Measurements from ENCODE around the gene PPP1R12C.
A peak's percentile ranks its signal among the peaks of the same experiment; 100 is the strongest.

The PPP1R12C gene

GRCh38 chr19:55146705-55147273 lies 29.4 kb upstream of the PPP1R12C start:
- no peak for DNase-seq (ENCODE audit: low read depth in 2 of 3, low spot score in 2 of 3)

GRCh38 chr19:55146078-55146704 lies 28.8 kb upstream of the PPP1R12C start:
- no peak for DNase-seq (ENCODE audit: low read depth in 2 of 3, low spot score in 2 of 3)

GRCh38 chr19:55145232-55145631 lies 27.8 kb upstream of the PPP1R12C start:
- no peak for DNase-seq (ENCODE audit: low read depth in 2 of 3, low spot score in 2 of 3)

- no peak for DNase-seq (ENCODE audit: low read depth in 2 of 3, low spot score in 2 of 3)
Measured at GRCh38 chr19:55141696-55142095, 24.3 kb upstream of the PPP1R12C start.

GRCh38 chr19:55137915-55138314 lies 20.5 kb upstream of the PPP1R12C start:
- no peak for DNase-seq (ENCODE audit: low read depth in 2 of 3, low spot score in 2 of 3)

GRCh38 chr19:55136399-55137102 lies 19.1 kb upstream of the PPP1R12C start:
- no peak for DNase-seq (ENCODE audit: low read depth in 2 of 3, low spot score in 2 of 3)

- DNase-seq (ENCODE audit: low read depth in 2 of 3, low spot score in 2 of 3), result no peak
Measured at GRCh38 chr19:55134736-55135135, 17.3 kb upstream of the PPP1R12C start.

GRCh38 chr19:55133639-55134444 lies 16.4 kb upstream of the PPP1R12C start:
- no peak for DNase-seq (ENCODE audit: low read depth in 2 of 3, low spot score in 2 of 3)

GRCh38 chr19:55132453-55133129 lies 15.2 kb upstream of the PPP1R12C start:
- no peak for DNase-seq (ENCODE audit: low read depth in 2 of 3, low spot score in 2 of 3)

- DNase-seq (ENCODE audit: low read depth in 2 of 3, low spot score in 2 of 3), result no peak
Measured at GRCh38 chr19:55131421-55131820, 14.0 kb upstream of the PPP1R12C start.

- DNase-seq (ENCODE audit: low read depth in 2 of 3, low spot score in 2 of 3), result no peak
Measured at GRCh38 chr19:55119053-55119452, 1.6 kb upstream of the PPP1R12C start.

GRCh38 chr19:55118401-55118991 lies 1.1 kb upstream of the PPP1R12C start:
- no peak for DNase-seq (ENCODE audit: low read depth in 2 of 3, low spot score in 2 of 3)

GRCh38 chr19:55117663-55118391 lies 390 bp upstream of the PPP1R12C start:
- DNase-seq (ENCODE audit: low read depth in 2 of 3, low spot score in 2 of 3), result peak; percentile 85 to 92 (median 92)

- peak in 2 of 3 experiments; percentile 15 to 19 for DNase-seq (ENCODE audit: low read depth in 2 of 3, low spot score in 2 of 3)
Measured at GRCh38 chr19:55116232-55116858, 1.1 kb downstream of the PPP1R12C start.

- no peak for DNase-seq (ENCODE audit: low read depth in 2 of 3, low spot score in 2 of 3)
Measured at GRCh38 chr19:55115446-55116065, 1.9 kb downstream of the PPP1R12C start.

- no peak for DNase-seq (ENCODE audit: low read depth in 2 of 3, low spot score in 2 of 3)
Measured at GRCh38 chr19:55114566-55115145, 2.8 kb downstream of the PPP1R12C start.

- DNase-seq (ENCODE audit: low read depth in 2 of 3, low spot score in 2 of 3), result no peak
Measured at GRCh38 chr19:55113570-55114039, 3.8 kb downstream of the PPP1R12C start.

GRCh38 chr19:55112777-55113569 lies 4.5 kb downstream of the PPP1R12C start:
- no peak for DNase-seq (ENCODE audit: low read depth in 2 of 3, low spot score in 2 of 3)
